HG02798 (cell line): Measurements from ENCODE around the gene HSPB7.
A peak's percentile ranks its signal among the peaks of the same experiment; 100 is the strongest.
"Not testable (repeated sequence)": the region's sequence is repeated elsewhere in the genome, so short reads cannot be mapped to it uniquely, and the experiment has no call there.

Source experiments
- ATAC-seq: cut with Tn5 transposase; IDR thresholded peaks from one replicate; pipeline ENCODE4 v1.9.1; 2021; ENCODE audit warnings: mild to moderate bottlenecking; ENCODE audit not compliant: unreplicated experiment, poor library complexity

HSPB7 gene

DNA sequence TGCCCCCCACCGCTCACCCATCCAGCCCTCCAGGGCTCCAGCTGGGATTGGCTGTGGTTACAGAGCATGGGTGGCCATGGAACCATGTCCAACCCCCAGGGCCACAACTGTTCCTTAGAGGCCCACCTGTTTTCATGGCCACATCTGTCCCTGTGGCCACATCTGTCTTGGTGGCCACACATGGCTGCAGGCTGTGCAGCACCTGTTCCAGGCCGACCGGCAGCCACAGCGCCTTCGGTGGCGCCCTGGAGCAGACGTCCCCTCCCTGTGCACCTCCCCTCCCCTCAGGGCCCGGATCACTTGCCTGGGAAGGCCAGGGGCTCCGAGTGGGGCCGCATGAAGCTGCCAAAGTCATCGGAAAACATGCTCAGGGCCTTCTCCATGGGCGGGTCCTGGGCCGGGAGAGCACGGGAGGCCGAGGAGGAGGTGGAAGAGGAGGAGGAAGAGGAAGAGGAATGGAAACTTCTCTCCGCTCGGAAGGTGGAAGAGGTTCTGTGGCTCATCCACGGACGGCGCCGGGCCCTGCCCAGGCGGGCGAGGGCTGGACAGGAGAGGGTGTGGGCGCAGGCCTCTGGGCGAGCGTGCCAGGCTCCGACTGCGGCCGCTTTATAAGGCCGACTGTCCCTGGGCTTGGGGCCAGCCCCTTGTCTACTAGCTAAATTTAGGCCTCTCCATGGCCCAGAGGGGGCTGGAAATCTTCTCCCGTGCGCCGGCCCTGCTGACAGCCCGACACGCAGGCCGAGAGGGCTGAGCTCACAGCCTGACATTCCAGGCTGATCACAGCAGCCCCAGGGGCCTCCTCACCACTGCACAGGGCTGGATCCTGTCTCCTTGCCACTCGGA is at the start of gene HSPB7:
TSS of gene HSPB7 (minus strand) at position 583 of the 843 bp plus-strand sequence. CDS start at position 503, 80 bp downstream.
- no peak for ATAC-seq

DNA sequence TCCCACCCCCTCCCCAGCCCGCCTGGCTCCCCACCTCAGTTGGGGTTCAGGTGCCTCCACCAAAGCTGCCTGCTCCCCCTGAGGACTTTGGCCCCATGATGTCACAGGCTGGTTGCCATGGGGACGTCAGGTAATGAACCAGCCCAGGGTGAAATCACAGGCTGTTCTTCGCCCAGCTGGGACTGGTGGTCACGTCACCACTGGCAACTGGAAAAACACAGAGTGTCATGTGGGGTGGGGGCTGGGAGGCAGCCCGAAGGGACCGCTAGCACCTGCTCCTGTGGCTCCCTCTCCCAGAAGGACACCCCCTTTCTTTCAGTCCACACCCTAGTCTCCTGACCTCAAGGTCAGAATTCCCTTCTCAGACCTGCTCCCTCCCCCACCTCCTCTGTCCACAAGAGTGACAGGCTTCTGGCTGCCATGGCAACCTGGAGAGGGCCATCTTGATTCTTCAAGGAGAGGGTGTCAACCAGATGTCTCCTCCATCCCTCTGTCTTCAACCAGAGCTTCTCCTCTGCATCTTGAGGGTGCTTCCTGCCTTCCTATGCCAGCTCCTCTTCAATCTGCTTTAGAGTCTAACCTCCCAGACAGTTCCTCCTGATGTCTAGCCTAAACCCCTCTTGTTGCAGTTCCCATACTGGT is 49.4 kb upstream of the HSPB7 start:
- ATAC-seq, result no peak

DNA sequence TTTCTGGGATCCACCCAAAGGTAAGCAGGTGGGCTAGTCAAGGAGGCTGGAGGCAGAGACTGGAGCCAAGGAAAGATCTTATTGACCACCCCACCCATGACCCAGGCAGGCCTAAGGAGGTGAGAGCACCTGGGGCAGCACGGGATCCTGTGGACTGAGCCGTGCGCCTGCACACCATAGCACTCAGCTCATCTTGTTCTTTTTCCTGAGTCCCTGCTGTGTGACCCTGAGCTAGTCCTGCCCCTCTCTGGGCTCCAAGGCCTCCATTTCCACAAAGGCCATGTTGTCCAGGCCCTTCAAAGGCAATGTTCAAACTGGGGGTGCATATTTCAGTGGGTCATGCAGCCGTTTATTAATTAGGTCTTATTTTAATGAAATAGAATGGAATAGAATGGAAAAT is 48.4 kb upstream of the HSPB7 start:
- ATAC-seq, result no peak

DNA sequence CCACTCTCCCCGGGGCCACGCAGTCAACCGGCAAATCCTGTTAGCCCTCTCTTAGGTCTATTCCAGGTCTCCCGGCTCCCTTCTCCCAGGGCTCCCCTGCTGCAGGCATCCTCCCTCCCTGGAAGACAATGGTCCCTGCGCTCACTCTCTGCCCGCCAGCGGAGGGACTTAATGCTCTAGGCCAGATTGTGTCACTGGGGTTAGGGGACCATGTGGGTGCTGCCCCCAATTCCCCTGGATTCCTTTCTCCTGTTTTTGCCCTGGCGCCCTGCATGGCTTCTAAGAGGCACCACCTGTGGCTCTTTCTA is 47.4 kb upstream of the HSPB7 start:
- no peak for ATAC-seq

DNA sequence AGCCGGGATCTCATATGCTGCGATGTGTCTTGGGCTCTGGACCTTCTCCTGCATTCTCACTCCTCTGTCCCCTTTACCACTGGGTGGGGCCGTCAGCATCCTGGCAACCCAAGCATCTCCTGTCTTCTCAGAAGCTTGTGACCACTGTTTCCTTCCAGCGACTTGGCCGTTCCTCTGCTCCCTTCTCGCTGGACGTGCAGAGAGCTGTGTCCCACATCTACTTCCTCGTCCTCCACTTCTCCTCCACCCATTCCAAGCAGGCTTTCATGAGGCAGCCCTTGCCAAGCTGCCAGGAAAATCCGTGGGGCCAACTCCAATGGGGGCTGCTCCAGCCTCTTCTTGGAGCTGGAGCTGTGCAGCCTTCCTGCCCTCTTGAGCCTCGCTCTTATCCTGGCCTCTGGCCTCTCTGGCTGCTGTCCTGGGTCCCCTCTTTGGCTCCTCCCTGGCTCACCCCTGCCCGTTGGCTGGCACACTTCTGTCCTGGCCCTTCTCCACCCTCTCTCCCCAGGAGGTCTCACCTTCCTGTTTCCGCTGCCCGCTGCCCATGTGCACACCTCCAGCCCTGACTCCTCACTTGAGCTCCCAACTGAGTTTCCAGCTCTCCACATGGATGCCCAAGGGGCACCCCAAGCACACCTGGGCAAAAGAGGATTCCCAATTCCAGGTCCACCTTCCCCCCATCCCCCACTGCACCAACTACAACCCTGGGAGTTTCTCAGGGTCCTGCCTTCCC is 46.9 kb upstream of the HSPB7 start:
- no peak for ATAC-seq

DNA sequence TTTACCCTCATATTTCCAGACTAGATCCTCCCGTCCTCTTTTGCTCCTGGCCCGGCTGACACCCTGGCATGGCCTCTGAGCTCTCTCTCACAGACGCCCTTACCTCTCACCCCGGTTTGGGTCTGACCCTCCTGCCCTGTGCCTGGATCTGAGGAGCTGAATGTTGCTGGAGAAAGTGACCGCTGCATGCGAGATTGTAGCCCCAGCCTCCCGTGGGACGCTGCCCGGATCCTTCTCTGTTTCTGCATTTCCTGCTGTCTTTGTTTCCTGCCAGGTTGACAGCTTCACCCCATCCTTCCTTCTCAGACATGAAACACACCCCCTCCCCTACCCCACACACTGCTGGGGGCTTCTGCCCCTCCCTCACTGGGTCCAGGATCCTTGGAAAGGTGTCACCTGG is 46.1 kb upstream of the HSPB7 start:
- no peak for ATAC-seq

DNA sequence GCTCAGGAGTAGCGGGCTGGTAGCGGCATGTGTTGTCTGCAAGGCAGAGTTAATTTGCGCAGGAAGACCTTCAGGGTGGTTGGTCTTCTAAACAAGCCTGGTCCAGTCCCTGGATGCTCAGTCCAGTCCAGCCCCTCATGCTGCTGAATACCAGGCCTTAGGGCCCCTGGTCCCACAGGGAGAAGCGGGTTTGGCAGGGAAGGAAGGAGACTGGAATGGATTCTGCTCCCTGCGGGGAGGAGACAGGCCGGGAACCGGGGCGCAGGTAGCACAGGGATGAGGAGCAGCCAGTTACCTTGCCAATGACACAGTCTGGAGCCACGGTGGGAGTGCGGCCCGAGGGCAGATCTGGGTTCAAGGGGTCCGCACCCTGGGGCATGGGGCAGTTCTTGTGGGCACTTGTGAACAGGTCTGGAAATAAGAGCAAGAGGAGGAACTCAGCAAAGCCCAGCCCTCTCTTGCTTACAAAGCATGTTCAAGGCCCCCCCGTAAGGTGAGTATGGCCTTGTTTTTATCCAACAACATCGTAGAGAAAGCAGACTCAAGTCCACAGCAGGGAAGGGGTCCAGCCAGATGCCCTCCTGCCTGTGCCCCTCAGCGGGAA is 45.5 kb upstream of the HSPB7 start:
- ATAC-seq, result no peak

DNA sequence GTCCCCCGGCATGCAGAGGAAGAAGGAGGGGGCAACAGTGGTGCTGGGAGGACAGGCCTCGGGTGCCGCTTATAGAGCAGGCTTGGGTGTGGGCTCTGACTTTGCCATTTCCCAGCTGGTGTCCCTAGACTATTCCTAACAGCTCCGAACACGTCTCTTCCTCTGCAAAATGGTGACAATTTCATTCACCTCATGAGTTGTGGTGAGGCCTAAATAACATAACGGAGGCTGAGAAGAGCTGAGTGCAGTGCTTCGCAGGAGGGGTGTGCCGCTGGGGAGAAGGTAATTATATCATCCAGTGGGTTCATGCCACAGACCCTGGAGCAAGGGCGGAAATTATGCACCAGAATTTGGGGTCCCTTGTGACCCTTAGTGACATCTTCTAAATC is 44.8 kb upstream of the HSPB7 start:
- not testable (repeated sequence) for ATAC-seq

DNA sequence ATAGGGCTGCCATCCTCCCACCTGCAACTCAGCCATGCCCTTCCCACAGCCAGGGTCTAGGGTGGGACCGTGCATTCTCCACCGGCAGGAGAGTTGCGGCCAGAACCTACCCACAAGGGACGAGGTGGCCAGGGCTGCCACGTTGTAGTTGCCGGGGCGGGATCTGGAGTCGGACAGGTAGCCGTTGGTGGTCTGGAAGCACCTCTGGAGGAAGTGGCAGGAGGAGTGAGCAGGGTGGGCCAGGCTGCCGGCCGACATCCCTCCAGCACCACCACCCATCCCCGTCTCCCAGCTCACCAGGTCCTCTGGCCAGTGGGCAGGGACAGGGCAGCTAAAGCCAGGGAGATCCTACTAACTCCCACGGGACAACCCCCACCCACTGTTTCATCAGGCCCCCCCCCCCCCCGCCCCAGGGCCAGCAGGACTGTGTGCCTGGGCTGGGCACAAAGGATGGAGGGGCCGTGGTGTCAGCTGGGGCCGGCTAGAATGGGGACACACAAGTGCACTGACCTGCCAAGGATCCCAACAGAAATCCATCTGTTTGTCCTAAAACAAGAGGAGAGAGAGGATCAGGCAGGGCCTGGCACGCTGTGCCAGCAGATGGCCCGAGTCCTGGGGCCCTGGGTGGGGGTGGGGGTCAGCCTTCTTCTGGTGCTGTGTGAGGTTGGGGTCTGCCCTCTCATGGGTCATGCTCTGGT is 44.3 kb upstream of the HSPB7 start:
- ATAC-seq, result not testable (repeated sequence)

DNA sequence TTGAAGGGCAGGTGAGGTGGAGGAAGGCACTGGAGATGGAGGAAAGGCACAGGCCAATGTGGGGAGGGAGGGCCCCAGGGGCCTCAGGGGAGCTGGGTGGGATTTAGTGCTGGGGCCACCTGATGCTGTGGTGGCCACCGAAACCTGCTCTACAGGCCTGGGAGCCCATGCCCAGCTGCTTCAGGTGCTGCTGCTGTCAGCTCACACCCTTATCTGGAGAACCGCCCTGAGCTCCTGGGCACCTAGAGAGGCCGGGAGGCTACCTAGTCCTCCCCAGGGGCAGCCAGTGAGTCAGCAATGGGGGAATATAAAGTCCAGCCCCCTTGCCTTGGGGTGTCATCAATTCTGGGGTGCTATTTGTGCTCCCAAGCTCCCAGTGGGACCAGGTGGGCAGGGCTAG is 43.4 kb upstream of the HSPB7 start:
- no peak for ATAC-seq

DNA sequence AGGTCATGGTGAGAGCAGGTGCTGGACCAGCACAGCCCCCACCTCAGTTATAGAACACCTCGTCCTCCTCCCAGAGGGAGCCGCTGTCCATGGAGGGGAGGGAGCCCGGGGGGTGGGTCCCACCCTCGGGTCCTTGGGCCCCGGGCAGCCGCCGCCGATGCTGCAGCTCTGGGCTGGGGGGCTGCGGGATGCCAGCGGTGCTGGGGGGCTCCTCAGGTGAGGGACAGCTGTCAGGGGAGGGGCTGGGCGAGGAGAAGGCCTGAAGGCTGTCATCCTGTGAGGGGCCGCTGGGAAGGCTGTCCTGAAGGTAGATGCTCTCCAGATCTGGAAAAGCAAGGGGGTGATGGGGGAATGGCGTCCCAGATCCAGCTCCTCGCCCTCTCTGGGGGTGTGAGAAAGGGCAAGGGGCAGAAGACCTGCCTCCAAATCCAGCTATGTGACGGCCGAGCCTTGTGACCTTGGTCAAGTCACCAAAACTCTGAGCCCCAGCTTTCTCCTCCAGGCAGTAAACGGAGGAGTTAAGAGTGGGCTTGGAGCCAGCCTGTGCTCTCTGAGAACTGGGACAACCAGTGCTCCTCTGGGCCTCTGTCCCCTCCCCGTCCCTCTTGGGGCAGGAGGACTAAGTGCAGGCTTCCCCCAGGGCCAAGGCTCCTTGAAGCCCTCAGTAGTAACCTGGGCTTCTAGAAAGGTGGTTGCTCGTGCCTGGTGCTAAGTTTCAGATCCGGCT is 40.7 kb upstream of the HSPB7 start:
- ATAC-seq, result not testable (repeated sequence)

DNA sequence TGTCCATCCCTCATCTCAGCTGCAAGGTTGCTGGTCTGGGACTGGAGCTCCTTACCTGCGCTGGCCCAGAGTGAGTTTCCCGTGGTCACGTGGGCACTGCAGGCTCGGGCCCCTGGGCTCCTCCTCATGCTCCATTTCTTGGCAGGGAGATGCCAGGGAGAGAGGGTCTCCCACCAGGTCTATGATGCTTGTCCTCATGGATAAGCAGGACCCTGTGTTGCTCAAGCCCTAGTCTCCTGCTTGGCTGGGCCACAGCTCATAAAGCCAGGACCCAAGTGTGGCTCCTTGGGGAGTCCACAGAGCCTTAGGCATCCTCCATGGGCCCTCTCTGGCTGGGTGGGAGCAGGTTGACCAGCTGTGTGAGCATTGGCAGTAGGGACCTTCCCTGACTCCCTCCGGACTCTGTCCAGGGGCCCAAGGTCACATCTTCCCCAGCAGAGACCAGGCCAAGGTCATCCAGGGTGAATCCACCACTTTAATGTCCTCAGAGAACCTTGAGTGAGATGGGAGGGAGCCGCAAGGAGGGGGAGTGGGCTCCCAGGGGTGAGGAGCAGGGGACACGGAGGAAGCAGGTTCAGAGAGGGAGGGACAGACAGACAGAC is 39.6 kb upstream of the HSPB7 start:
- not testable (repeated sequence) for ATAC-seq

DNA sequence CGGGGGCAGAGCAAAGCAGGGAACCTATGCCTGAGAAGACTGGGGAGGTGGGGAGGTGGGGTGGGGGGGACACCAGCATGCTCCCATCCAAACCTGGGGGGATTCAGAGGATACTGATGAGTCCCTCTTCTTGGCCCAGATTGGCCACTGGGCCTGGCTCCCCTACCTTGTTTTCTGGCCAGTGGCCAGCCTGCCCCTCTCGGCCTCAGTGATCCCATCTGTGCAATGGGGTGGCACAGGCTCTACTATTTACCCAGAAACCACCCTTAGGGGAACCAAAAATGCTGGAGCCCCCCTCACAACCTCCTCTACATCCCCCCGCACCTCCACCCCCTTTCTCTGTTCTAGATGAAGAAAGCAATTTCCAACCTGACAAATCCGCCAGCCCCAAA is 38.7 kb upstream of the HSPB7 start:
- not testable (repeated sequence) for ATAC-seq

DNA sequence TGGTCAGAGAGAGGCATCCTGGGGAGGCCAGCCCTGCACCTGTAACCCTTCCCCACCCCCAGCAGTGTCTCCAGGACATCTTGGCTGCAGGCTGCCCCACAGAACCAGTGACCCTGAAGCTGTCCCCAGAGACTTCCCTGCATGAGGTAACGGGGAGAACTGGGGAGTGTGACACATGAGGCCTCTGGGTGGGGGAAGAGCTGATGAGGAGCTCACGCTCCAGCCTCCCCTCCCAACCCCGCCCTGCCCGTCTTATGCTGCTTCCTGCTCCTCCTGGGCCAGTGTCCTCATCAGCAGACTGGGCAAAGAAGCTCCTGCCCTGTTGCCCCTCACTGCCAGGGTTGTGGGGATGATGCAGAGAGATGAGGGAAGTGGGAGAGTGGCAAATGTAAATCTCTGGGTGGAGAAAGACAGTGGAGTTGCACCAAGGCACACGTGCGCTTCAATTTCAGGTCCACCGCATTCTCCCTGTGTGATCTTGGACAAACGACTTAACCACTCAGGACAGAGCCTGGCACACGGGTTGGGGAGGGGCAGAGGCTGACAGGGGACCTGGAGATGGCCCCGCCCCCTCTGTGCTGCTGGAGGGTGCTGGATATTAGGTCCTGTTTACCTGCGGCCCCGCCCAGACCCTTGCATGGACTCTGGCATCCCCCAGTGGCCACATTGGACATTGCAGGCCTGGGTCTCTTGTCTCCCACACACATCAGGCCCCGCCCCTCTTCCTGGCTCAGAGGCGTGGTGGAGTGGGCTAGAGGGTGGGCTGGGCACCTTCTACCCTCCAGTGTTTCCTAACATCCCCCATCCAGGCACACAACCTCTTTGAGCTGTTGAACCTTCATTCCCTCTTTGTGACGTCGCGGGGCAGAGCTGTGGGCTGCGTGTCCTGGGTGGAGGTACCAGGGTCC is 38.0 kb upstream of the HSPB7 start:
- peak; percentile 76 for ATAC-seq

DNA sequence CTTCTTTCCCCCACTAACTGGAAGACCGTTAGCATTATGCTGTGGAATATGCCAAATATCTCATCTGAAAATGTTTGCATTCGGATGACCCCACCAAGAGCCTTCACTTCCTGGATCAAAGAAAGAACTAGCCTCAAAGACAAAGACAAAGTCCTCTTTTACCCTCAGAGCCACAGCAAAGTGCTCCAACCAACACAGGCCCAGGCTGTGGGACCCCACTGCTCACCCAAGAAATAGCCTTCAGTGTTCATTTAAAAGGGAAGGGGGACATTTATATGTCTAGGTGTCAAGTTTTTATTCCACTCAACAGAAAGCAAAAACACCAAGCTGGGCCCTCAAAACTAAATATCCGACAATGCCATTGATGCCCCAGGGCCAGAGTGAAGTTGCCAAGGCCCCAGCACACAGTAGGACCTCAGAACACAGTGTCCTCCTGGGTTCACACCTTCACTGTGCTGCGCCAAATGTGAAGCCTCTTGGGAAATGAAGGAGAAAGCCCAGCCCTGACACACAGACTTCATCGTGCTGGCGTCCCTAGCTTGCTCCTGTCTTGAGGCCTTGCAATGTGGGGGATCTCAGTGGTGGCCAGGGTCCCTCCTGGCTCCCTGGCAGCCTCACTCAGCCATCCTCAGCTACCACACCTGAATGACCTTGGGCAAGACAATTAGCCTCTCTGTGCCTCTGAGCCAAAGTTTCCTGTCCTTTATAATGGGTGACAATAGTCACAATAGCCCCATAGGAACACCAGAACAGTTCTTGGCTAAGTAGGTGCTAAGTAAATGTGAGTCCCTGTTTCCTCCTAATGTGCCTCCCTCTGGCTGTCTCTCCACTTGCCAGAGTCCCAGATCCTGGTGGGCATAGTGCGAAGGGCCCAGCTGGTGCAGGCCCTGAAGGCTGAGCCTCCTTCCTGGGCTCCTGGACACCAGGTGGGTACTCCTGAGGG is 37.0 kb upstream of the HSPB7 start:
- no peak for ATAC-seq

DNA sequence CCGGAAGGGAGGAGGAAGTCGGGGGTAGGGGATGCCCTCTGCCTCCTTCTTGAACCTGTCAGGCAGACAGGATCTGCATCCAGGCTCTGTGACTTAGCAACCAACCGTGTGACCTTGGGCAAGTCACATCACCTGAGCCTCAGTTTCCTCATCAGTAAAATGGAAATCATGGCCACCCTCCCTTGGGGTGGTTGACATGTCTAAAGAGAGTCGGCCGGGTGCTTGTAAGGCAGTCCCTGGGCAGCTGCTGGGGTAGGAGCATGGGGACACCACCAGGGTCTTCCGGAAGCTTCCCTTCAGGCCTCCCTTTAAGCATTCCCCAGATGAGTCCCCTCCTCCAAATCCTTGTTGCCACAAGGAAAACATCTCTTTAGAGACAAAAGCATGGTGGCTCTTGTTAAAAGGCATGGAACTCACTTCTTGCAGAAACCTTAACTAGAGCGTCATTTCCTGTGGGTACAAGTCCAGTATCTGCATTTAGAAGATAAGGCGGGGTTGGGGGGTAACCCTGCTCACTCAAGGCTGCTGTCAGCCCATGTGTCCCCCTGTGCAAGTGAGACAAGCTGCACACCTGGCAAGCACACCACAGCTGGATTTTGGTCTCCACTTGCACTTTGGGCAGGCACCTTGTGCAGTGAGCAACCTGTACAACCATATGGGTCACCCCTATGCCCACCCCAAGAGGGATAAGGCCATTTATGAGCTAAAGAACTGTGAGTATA is 36.1 kb upstream of the HSPB7 start:
- no peak for ATAC-seq

DNA sequence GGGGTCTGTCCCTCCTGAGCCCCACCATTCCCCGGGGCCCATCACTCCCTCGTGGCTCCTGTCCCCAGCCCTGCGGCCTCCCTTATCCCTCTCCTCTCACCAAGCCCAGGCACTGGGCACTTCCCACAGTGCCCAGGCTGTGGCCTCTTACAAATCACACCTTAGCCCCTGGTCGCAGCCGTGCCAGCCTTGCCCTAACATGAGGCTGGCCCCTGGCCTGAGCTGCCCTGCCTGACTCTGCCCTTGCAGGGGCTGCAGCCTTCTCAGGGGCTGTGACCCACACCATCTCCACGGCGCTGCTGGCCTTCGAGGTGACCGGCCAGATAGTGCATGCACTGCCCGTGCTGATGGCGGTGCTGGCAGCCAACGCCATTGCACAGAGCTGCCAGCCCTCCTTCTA is 34.1 kb upstream of the HSPB7 start:
- not testable (repeated sequence) for ATAC-seq
